GM18508 (cell line): Measurements from ENCODE around the gene OLFML1.

Experiments
- ATAC-seq: cut with Tn5 transposase; IDR thresholded peaks from one replicate; pipeline ENCODE4 v1.9.1; 2021; ENCODE audit warnings: moderate number of reproducible peaks; ENCODE audit not compliant: insufficient read depth, unreplicated experiment

Gene OLFML1

GRCh38 chr11:7552666-7553065 lies 67.4 kb downstream of the OLFML1 start:
- no peak for ATAC-seq

DNA sequence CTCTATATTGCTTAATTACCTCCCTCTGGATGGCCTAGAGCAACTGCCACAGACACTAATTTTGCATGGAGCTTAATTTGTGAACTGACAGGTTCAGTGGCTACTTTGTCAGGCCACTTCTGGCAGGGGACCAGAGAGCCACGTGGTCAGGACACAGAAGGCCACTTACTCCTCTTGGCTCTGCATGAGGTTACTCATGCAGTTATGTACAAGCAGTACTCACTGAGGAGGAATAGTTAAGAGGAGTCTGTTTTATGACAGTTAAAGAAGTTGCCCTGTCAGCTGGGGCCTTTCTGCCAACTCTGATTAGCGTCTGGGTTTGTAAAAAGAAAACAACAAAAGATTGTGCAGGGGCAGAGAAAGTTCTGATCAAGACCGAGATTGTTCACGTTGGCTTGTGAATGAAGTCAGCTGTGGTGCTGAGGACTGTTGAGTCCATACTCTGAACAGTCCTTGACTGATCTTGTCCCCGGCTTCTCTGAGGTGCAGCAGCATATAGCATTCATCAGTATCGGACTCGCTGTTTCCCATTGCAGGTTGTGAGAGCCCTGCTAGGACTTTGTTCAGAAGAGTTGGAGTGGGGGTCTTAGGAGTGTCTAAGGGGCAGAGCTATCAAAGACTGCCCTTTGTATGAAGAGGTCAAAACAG lies 69.9 kb downstream of the OLFML1 start:
- no peak for ATAC-seq

DNA sequence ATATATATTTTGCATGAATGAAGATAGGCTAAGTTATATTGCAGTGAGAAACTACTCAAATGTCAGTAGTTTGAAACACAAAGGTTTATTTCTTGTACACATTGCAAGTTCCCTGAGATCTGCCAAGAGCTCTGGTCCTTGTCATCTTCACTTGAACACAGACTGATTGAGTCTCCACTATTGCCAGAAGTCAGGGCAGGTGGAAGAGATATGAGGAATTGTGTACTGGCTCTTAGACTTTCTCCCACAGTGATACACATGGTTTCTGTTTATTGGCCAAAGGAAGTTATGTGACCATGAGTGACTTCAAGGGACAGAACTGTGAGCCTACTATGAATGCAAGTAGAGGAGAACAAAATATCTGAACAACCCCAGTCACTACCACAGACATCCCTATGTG lies 72.7 kb downstream of the OLFML1 start:
- no peak for ATAC-seq

GRCh38 chr11:7559398-7560283 lies 74.3 kb downstream of the OLFML1 start:
- ATAC-seq = peak; percentile 43
